ENCODE measurements around the gene TNRC18. TPM values are rescaled to one million over a fixed set of nuclear protein-coding genes. Genes with fewer than 3 reads are reported as not detected.

TNRC18 gene
- total RNA-seq, 2 donors from 2014 or later = 84.0 to 90.9 TPM

DNA sequence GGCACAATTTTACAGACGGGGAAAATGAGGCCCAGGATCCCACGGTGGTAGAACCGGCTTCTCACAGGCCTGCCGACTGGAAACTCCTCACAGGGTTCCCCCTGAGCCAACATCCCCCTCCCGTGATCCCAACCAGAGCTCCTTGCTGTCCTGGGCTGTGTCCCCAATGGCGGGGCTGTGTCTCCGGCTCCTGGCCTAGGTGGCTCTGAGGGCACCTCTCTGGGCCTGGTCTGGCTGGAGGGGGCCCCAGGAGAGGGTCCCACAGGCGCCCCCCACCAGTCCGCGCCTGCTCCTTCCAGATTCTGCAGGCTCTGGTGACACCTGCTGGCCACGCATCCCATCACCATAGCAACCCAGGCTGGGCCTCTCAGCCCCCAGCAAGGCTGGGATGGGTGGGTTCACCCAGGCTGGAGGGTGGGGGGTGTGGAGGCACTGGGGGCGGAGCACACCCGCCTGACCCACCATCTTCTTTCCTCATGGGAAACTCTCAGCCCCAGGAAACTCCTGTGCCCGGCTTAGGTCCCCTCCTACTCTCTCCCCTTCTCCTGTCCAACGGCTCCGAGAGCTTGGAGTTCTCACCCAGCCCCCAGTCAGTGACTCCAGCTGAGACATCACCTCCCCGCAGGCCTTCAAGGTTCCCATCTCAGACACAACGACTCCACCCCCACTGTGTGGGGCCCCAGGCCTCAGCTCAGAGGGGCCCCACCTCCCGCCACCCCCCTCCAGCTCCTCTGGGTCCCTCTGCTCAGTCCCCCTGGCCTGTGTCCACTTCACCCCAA lies 27.1 kb upstream of the TNRC18 start:
- Histone ChIP-seq H3K36me3 (no peaks in the 10 kb centered on the region), H3K27ac (no peak overlapping the region), H3K4me3 (no peak overlapping the region), H3K27me3 (no peaks in the 10 kb centered on the region), H3K9me3 (no peaks in the 10 kb centered on the region), H3K4me1 (no peaks in the 10 kb centered on the region), H3K9ac (ENCODE audit: low read depth in 2 of 2, low read length in 2 of 2) (no peak overlapping the region)
- DNase-seq = peak; percentile 58
- intact Hi-C loops (cut with DNase I) = loop anchor here (5.0 kb wide), 1 partner anchor 83 kb away; no protein-coding TSS in a partner anchor
- TF ChIP-seq, protein P1, sequence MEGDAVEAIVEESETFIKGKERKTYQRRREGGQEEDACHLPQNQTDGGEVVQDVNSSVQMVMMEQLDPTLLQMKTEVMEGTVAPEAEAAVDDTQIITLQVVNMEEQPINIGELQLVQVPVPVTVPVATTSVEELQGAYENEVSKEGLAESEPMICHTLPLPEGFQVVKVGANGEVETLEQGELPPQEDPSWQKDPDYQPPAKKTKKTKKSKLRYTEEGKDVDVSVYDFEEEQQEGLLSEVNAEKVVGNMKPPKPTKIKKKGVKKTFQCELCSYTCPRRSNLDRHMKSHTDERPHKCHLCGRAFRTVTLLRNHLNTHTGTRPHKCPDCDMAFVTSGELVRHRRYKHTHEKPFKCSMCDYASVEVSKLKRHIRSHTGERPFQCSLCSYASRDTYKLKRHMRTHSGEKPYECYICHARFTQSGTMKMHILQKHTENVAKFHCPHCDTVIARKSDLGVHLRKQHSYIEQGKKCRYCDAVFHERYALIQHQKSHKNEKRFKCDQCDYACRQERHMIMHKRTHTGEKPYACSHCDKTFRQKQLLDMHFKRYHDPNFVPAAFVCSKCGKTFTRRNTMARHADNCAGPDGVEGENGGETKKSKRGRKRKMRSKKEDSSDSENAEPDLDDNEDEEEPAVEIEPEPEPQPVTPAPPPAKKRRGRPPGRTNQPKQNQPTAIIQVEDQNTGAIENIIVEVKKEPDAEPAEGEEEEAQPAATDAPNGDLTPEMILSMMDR (IDR thresholded peaks at IDR 0.05) = peak; percentile 49

DNA sequence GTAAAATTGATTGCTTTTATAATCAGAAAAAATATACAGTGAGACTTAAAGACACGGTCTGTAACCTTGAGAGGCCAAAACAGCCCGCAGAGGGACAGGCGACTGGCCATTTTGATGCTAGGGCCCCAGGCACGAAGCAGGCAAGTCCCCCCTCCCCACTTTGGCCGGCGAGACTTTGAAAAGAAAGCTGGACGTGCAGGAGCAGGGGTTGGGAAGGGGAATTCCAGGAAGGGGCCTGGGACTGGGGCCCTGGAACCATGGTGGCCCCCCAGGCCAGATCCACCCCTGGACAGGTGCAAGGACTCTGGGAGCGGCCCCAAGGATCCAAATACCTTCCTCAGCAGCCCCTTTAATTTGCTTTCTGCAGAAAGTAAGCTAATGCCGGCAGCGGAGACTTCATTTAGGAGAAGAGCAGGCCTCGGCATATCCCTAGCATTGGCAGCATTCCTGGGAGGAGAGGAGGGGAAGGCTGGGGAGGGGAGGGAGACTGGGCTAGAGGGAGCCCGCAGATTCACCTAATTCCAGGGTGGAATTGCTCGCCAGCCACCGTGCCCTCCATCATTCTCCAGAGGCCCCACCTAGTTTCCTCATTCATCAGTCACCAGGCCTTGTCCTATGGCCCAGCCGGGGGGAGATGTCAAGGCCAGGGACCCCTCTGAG lies 24.9 kb upstream of the TNRC18 start:
- H3K27me3 ChIP-seq = no peaks in the 10 kb centered on the region
- no peaks in the 10 kb centered on the region for H3K4me1 ChIP-seq
- intact Hi-C loops (cut with DNase I) = no loop called here
- no peak for DNase-seq
- no peak overlapping the region for H3K9ac ChIP-seq (ENCODE audit: low read depth in 2 of 2, low read length in 2 of 2)
- no peaks in the 10 kb centered on the region for H3K9me3 ChIP-seq
- TF ChIP-seq, protein P1 (IDR thresholded peaks at IDR 0.05) = no peak
- no peaks in the 10 kb centered on the region for H3K36me3 ChIP-seq
- H3K27ac ChIP-seq = no peak overlapping the region
- no peak overlapping the region for H3K4me3 ChIP-seq

DNA sequence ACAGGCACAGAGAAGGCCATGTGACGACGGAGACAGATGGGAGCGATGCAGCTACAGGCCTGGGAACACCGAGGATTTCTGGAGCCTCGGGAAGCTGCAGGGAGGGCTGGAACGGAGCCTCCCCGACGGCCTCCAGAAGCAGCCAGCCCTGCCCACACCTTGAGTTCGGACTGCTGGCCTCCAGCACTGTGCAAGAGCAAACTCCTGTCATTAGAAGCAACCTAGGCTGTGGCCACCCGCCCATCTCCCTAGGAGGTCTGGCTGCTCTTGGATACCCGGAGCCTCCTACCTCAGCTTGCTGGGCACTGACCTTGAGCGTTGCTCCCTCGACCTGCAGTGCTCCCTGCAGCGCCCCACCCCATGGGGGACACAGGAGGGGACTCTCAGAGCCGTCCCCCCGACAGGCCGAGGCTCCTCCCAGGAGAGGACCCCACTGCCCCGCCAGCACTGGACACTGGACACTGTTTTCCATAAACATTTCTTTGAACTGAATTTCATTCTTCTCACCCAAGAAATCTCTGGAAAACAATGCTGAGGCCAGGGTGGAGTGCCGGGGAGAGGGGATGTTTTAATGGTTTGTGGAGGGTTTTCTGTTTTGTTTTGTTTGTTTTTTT lies 22.5 kb upstream of the TNRC18 start:
- H3K9me3 ChIP-seq = no peaks in the 10 kb centered on the region
- no peak for DNase-seq
- H3K4me3 ChIP-seq = no peak overlapping the region
- no peak overlapping the region for H3K9ac ChIP-seq (ENCODE audit: low read depth in 2 of 2, low read length in 2 of 2)
- H3K27ac ChIP-seq = no peak overlapping the region
- no peaks in the 10 kb centered on the region for H3K36me3 ChIP-seq
- H3K27me3 ChIP-seq = no peaks in the 10 kb centered on the region
- TF ChIP-seq, protein P1 (IDR thresholded peaks at IDR 0.05) = no peak
- H3K4me1 ChIP-seq = no peaks in the 10 kb centered on the region
- intact Hi-C loops (cut with DNase I) = no loop called here

DNA sequence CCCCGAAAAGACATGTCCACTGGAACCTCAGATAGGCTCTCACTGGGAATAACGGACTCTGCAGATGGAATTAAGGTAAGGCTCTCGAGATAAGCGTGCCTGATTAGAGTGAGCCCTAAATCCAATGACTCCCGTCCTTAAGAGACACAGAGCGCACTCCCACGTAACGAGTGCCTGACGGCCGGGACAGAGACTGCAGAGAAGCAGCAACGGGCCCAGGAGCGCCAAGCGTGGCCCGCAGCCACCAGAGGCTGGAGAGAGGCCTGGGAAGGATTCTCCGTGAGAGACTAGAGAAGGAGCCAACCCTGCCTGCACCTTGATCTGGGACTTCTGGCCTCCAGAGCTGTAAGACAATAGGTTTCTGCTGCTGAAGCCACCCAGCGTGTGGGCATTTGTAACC lies 20.0 kb upstream of the TNRC18 start:
- no peaks in the 10 kb centered on the region for H3K4me1 ChIP-seq
- no peak for DNase-seq
- no peak overlapping the region for H3K4me3 ChIP-seq
- no peak overlapping the region for H3K9ac ChIP-seq (ENCODE audit: low read depth in 2 of 2, low read length in 2 of 2)
- no peaks in the 10 kb centered on the region for H3K27me3 ChIP-seq
- H3K36me3 ChIP-seq = no peaks in the 10 kb centered on the region
- H3K9me3 ChIP-seq = no peaks in the 10 kb centered on the region
- TF ChIP-seq, protein P1 (IDR thresholded peaks at IDR 0.05) = no peak
- no peak overlapping the region for H3K27ac ChIP-seq
- intact Hi-C loops (cut with DNase I) = no loop called here

DNA sequence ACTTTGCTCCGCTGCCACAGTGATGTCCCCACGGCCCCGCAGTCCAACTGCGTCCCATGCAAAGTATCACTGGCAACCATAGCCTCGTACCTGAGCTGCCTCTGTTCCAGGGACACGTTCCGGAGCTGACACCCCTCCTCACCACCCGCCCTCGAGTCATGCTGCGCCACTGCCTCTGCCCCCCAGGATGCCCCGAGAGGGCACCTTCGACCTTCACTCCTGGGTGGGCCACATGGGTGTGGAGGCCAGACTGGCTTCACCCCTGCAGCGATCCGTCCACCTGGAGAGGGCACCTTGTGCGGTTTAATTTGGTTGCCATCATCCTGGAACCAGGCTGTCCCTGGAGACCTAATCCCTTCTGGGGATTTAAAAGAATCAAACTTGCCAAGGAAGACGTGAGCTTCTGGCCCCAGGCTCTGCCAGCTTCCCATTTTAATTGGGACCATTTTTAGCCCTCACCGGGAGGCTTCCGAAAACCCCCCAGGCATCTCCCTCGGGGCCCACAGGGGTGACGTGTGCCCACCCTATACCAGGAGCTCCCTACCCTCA lies 19.2 kb upstream of the TNRC18 start:
- intact Hi-C loops (cut with DNase I) = no loop called here
- no peak overlapping the region for H3K4me3 ChIP-seq
- H3K36me3 ChIP-seq = no peaks in the 10 kb centered on the region
- no peaks in the 10 kb centered on the region for H3K9me3 ChIP-seq
- no peaks in the 10 kb centered on the region for H3K27me3 ChIP-seq
- H3K27ac ChIP-seq = no peak overlapping the region
- no peaks in the 10 kb centered on the region for H3K4me1 ChIP-seq
- DNase-seq = no peak
- TF ChIP-seq, protein P1 (IDR thresholded peaks at IDR 0.05) = no peak
- no peak overlapping the region for H3K9ac ChIP-seq (ENCODE audit: low read depth in 2 of 2, low read length in 2 of 2)
